Middle frontal gyrus (tissue), 1 donor: Measurements from ENCODE around the gene HRH4.

ENCODE experiments used
- DNase-seq: peaks from one replicate; pipeline ENCODE4 v3.0.0-alpha.2; 2015; ENCODE audit warnings: low spot score; ENCODE audit errors: extremely low spot score

The HRH4 gene

GRCh38 chr18:24504401-24504800, 44.0 kb downstream of the HRH4 start:
- DNase-seq: no peak

GRCh38 chr18:24506175-24506574, 45.7 kb downstream of the HRH4 start:
- DNase-seq: no peak

GRCh38 chr18:24509435-24509834, 49.0 kb downstream of the HRH4 start:
- DNase-seq: no peak

- DNase-seq: no peak
These were observed 54.0 kb downstream of the HRH4 start for GRCh38 chr18:24514439-24514838.

- DNase-seq: no peak
These were observed 55.3 kb downstream of the HRH4 start for GRCh38 chr18:24515721-24516120.

- no peak for DNase-seq
These were observed 55.8 kb downstream of the HRH4 start for GRCh38 chr18:24516261-24516660.

- DNase-seq: no peak
These were observed 57.1 kb downstream of the HRH4 start for GRCh38 chr18:24517554-24517953.

GRCh38 chr18:24518596-24518995, 58.2 kb downstream of the HRH4 start:
- no peak for DNase-seq
